Psoas muscle (tissue), 8 donors: Measurements from ENCODE around the gene POGK. TPM values are rescaled to one million over a fixed set of nuclear protein-coding genes. Genes with fewer than 3 reads are reported as not detected.

Source experiments
- ATAC-seq, 4 donors: fragments of 200-7000 bp; cut with Tn5 transposase; one replicate each; pipeline ENCODE4 v1.9.1; 2020; ENCODE audit warnings: moderate library complexity in 3 of 4, mild to moderate bottlenecking in 2 of 4
- DNase-seq, 2 donors: peaks; one replicate each; pipeline ENCODE4 v3.0.0-alpha.2; 2020
- H3K27ac ChIP-seq: fragments of 200-600 bp; one replicate; pipeline ENCODE4 v1.8.0; 2022
- H3K27me3 ChIP-seq, 3 donors: fragments of 200-600 bp in 1 of 3; one replicate each; pipeline versions ENCODE4 v1.6.1 to v1.8.0; 2013 to 2022; ENCODE audit warnings: low read length in 2 of 3, mild to moderate bottlenecking in 2 of 3, moderate library complexity in 1 of 3; ENCODE audit not compliant: insufficient read depth in 3 of 3
- H3K36me3 ChIP-seq, 2 donors: fragments of 200-600 bp in 1 of 2; one replicate each; pipeline versions ENCODE4 v1.6.1 to v1.8.0; 2013 to 2022; ENCODE audit warnings: low read depth in 1 of 2, mild to moderate bottlenecking in 1 of 2, moderate library complexity in 1 of 2; ENCODE audit not compliant: insufficient read depth in 1 of 2
- H3K4me1 ChIP-seq: fragments of 200-600 bp; one replicate; pipeline ENCODE4 v1.8.0; 2022
- H3K4me3 ChIP-seq: fragments of 200-600 bp; one replicate; pipeline ENCODE4 v1.8.0; 2022; ENCODE audit warnings: mild to moderate bottlenecking
- H3K9me3 ChIP-seq: fragments of 200-600 bp; one replicate; pipeline ENCODE4 v1.8.0; 2022
- WGBS, 3 donors: extraction: QIAGEN DNeasy Blood & Tissue Kit; methylation state at CpG; one replicate each; pipeline versions ENCODE4 v1.1.6 to v1.1.7; 2013; 5-methylcytosine and 5-hydroxymethylcytosine counted together
- intact Hi-C, 2 donors: fragments of 100-400 bp; cut with DNase I; formaldehyde crosslinking; loops; one replicate each; pipeline versions ENCODE4 v1.11.0 to v1.14.2; 2022
- polyA plus RNA-seq, 3 donors: library from polyadenylated mRNA; stranded (reverse); fragments of 200-250 nt; gene quantifications; one replicate each; pipeline ENCODE4 v1.2.3, GENCODE V29; 2013
- total RNA-seq, 4 donors: library from RNA; stranded (reverse); fragmentation: NEBNext Ultra II Directional in 2 of 4; extraction: Animal tissue kit (Norgen Biotek cat#: 25700) in 2 of 4; gene quantifications; one replicate each; pipeline versions ENCODE4 v1.2.1 to v1.2.4, GENCODE V29; 2021 to 2023
- TF ChIP-seq, protein P1 (sequence below): fragments of 200-600 bp; IDR thresholded peaks from one replicate; pipeline ENCODE4 v1.8.0; 2022; ENCODE audit warnings: antibody characterized with exemption
- donor health status: healthy with polysubstance abuse.
- donor health status: DM: no; HTN: no; CAD: no; lungs with moderate emphysema.
- donor health status: Bipolar disorder and iron deficiency.
- donor health status: healthy.
- donor health status: DM: yes; HTN: yes; CAD: no.
- donor health status: DM: no; HTN: no; CAD: no.
- donor health status: DM: no; HTN: no; CAD: no.
- donor health status: DM: yes; HTN: yes; CAD: no.

Gene POGK
- total and polyA plus RNA-seq, 7 donors, result 3.4 to 15.6 (median 9.1) TPM

- Histone ChIP-seq H3K27ac (no peak overlapping the region), H3K4me3 (no peak overlapping the region), H3K9me3 (no peaks in the 10 kb centered on the region), H3K27me3 (no peaks in the 10 kb centered on the region), H3K4me1 (peaks cover under 1% of the 10 kb centered on the region), H3K36me3 (peaks cover 19 to 100% of the 10 kb centered on the region in 2 donors)
- DNase-seq (no peak), ATAC-seq (no peak)
- TF ChIP-seq, protein P1, sequence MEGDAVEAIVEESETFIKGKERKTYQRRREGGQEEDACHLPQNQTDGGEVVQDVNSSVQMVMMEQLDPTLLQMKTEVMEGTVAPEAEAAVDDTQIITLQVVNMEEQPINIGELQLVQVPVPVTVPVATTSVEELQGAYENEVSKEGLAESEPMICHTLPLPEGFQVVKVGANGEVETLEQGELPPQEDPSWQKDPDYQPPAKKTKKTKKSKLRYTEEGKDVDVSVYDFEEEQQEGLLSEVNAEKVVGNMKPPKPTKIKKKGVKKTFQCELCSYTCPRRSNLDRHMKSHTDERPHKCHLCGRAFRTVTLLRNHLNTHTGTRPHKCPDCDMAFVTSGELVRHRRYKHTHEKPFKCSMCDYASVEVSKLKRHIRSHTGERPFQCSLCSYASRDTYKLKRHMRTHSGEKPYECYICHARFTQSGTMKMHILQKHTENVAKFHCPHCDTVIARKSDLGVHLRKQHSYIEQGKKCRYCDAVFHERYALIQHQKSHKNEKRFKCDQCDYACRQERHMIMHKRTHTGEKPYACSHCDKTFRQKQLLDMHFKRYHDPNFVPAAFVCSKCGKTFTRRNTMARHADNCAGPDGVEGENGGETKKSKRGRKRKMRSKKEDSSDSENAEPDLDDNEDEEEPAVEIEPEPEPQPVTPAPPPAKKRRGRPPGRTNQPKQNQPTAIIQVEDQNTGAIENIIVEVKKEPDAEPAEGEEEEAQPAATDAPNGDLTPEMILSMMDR, result no peak
- intact Hi-C loops, result no loop called here
- 0 to 29% (median 25%) methylated on average over 1 of the region's 1 CpG for WGBS, 3 donors
Observed at GRCh38 chr1:166852918-166853317, 13.6 kb downstream of the POGK start.

- Histone ChIP-seq H3K27me3 (no peaks in the 10 kb centered on the region), H3K9me3 (no peaks in the 10 kb centered on the region), H3K4me3 (no peak overlapping the region), H3K36me3 (peaks cover 16 to 100% of the 10 kb centered on the region in 2 donors), H3K27ac (no peak overlapping the region), H3K4me1 (no peaks in the 10 kb centered on the region)
- ATAC-seq (no peak), DNase-seq (no peak)
- TF ChIP-seq, protein P1, result no peak
- 87 to 92% (median 89%) methylated on average over 3 of the region's 3 CpGs for WGBS, 3 donors
- intact Hi-C loops, result no loop called here
Observed at GRCh38 chr1:166855558-166855957, 16.3 kb downstream of the POGK start.

GRCh38 chr1:166857995-166858394 is 18.7 kb downstream of the POGK start:
- intact Hi-C loops, result no loop called here
- Histone ChIP-seq H3K27me3 (no peaks in the 10 kb centered on the region), H3K36me3 (peaks cover 11 to 100% of the 10 kb centered on the region in 2 donors), H3K4me1 (no peaks in the 10 kb centered on the region), H3K9me3 (no peaks in the 10 kb centered on the region), H3K27ac (no peak overlapping the region), H3K4me3 (no peak overlapping the region)
- TF ChIP-seq, protein P1, result no peak
- no peak for ATAC-seq
- 90 to 97% (median 91%) methylated on average over 3 of the region's 3 CpGs for WGBS, 3 donors
- DNase-seq, result no peak

- WGBS, 3 donors, result 76 to 87% (median 79%) methylated on average over 7 of the region's 7 CpGs
- Histone ChIP-seq H3K36me3 (peaks cover 11 to 100% of the 10 kb centered on the region in 2 donors), H3K4me3 (no peak overlapping the region), H3K27ac (no peak overlapping the region), H3K4me1 (no peaks in the 10 kb centered on the region), H3K9me3 (no peaks in the 10 kb centered on the region), H3K27me3 (no peaks in the 10 kb centered on the region)
- ATAC-seq (no peak), DNase-seq (no peak)
- intact Hi-C loops, result no loop called here
- TF ChIP-seq, protein P1, result no peak
Observed at GRCh38 chr1:166858726-166859419, 19.6 kb downstream of the POGK start.

DNA sequence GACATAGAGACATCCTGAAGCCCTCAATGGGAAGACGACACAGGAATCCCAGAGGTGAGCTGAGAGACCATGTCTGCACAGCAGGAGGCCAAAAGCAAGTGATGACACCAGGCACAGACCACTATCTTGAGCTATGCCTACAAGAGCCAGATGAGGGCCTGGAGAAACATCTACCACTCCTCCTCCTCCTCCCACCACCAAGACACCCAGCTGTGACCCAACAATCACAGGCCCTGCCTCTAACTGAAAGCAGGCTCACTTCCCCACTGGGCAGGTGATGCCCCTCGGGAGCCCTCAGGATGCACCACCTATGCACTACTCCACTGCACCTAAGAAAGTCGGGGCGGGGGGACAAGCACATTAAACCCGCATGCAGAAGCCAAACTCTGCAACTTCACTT is 20.3 kb downstream of the POGK start:
- H3K4me1 ChIP-seq, result no peaks in the 10 kb centered on the region
- intact Hi-C loops, result no loop called here
- H3K27ac ChIP-seq, result no peak overlapping the region
- peak in 1 of 4 donors; percentile 8 for ATAC-seq
- DNase-seq, result no peak
- no peaks in the 10 kb centered on the region for H3K9me3 ChIP-seq
- 83 to 86% (median 84%) methylated on average over 5 of the region's 5 CpGs for WGBS, 3 donors
- H3K4me3 ChIP-seq, result no peak overlapping the region
- peaks cover 11 to 100% of the 10 kb centered on the region in 2 donors for H3K36me3 ChIP-seq
- TF ChIP-seq, protein P1, result no peak
- H3K27me3 ChIP-seq, result no peaks in the 10 kb centered on the region
